ENCODE measurements around the gene GPR55. TPM values are rescaled to one million over a fixed set of nuclear protein-coding genes. Genes with fewer than 3 reads are reported as not detected.

GPR55 gene
- total RNA-seq, 1 experiment from 2014 or later: not detected

DNA sequence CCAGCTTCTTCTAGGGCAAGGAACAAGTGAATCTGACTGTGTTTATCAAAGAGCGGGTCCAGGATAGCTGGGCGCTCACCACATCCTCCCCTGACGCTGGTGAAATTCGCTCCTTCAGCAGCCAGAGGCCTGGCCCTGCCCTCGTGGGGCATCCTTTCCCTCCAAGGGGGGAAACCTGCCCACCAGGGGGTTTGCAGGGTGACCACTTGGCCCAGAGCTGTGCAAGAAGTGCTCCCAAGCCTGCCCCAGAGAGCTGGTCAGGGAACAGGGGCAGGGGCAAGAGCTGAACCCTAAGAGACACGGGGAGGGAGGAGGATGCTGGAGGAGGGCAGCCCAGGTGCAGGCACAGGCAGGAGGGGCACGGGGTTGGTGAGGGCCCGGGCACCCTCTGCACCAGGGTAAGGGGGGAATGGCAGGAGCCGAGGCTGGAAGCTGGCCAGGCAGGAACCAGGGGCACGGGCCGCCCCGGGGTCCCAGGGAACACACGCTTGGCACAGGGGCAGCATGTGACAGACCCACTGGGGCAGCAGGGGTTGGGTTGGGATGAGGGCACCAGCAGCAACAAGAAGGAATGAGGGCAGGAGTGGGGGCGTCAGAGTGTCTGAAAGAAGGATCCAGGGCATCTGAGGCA lies 2.8 kb upstream of the GPR55 start:
- no peaks in the 10 kb centered on the region for H3K36me3 Mint-ChIP-seq (ENCODE audit: insufficient read depth, unreplicated experiment)
- no peak overlapping the region for H3K4me3 Mint-ChIP-seq (ENCODE audit: unreplicated experiment)
- no peaks in the 10 kb centered on the region for H3K9me3 Mint-ChIP-seq (ENCODE audit: unreplicated experiment)
- BruUV-seq (replicated peaks): no TSS peak
- POLR2A ChIA-PET: no interaction called here
- H3K4me1 Mint-ChIP-seq (ENCODE audit: insufficient read depth, unreplicated experiment): peaks cover 12% of the 10 kb centered on the region
- TF ChIP-seq CTCF (IDR thresholded peaks at IDR 0.05; ENCODE audit: unreplicated experiment): no peak
- intact Hi-C loops (cut with micrococcal nuclease): no loop called here
- no peak for DNase-seq (ENCODE audit: unreplicated experiment)
- peaks cover 16% of the 10 kb centered on the region for H3K27me3 Mint-ChIP-seq (ENCODE audit: insufficient read depth, unreplicated experiment)
- CTCF ChIA-PET: interaction anchor here (0.6 to 0.9 kb wide), 2 partner anchors 26 to 94 kb away, joined by 3 read pairs; no protein-coding TSS in a partner anchor
- H3K27ac Mint-ChIP-seq (ENCODE audit: low read depth, unreplicated experiment): no peak overlapping the region

GRCh38 chr2:230925879-230926765 lies 1.1 kb upstream of the GPR55 start:
- DNase-seq (ENCODE audit: unreplicated experiment): no peak
- no TSS peak for BruUV-seq (replicated peaks)
- H3K27me3 Mint-ChIP-seq (ENCODE audit: insufficient read depth, unreplicated experiment): peaks cover 18% of the 10 kb centered on the region
- no peak for TF ChIP-seq CTCF (IDR thresholded peaks at IDR 0.05; ENCODE audit: unreplicated experiment)
- H3K4me3 Mint-ChIP-seq (ENCODE audit: unreplicated experiment): no peak overlapping the region
- H3K4me1 Mint-ChIP-seq (ENCODE audit: insufficient read depth, unreplicated experiment): no peaks in the 10 kb centered on the region
- ChIA-PET CTCF (interaction anchor here (0.6 to 1.1 kb wide), 3 partner anchors 7 to 62 kb away, joined by 3 to 6 read pairs (median 3); no protein-coding TSS in a partner anchor), POLR2A (no interaction called here)
- no peak overlapping the region for H3K27ac Mint-ChIP-seq (ENCODE audit: low read depth, unreplicated experiment)
- H3K9me3 Mint-ChIP-seq (ENCODE audit: unreplicated experiment): no peaks in the 10 kb centered on the region
- no peaks in the 10 kb centered on the region for H3K36me3 Mint-ChIP-seq (ENCODE audit: insufficient read depth, unreplicated experiment)
- intact Hi-C loops (cut with micrococcal nuclease): no loop called here

GRCh38 chr2:230925443-230925878 lies 419 bp upstream of the GPR55 start:
- POLR2A ChIA-PET: no interaction called here
- Mint-ChIP-seq H3K36me3 (ENCODE audit: insufficient read depth, unreplicated experiment) (no peaks in the 10 kb centered on the region), H3K4me1 (ENCODE audit: insufficient read depth, unreplicated experiment) (no peaks in the 10 kb centered on the region), H3K27ac (ENCODE audit: low read depth, unreplicated experiment) (no peak overlapping the region), H3K27me3 (ENCODE audit: insufficient read depth, unreplicated experiment) (peaks cover 23% of the 10 kb centered on the region), H3K4me3 (ENCODE audit: unreplicated experiment) (no peak overlapping the region), H3K9me3 (ENCODE audit: unreplicated experiment) (no peaks in the 10 kb centered on the region)
- intact Hi-C loops (cut with micrococcal nuclease): no loop called here
- CTCF ChIA-PET: interaction anchor here (0.6 to 1.3 kb wide), 6 partner anchors 8 to 127 kb away, joined by 3 to 6 read pairs (median 3); no protein-coding TSS in a partner anchor
- TF ChIP-seq CTCF (IDR thresholded peaks at IDR 0.05; ENCODE audit: unreplicated experiment): no peak
- BruUV-seq (replicated peaks): no TSS peak
- DNase-seq (ENCODE audit: unreplicated experiment): no peak

GRCh38 chr2:230924092-230924469 lies 961 bp downstream of the GPR55 start:
- POLR2A ChIA-PET: no interaction called here
- H3K9me3 Mint-ChIP-seq (ENCODE audit: unreplicated experiment): no peaks in the 10 kb centered on the region
- H3K27ac Mint-ChIP-seq (ENCODE audit: low read depth, unreplicated experiment): no peak overlapping the region
- CTCF ChIA-PET: interaction anchor here (1.3 kb wide), 1 partner anchor 9 kb away, joined by 4 read pairs; no protein-coding TSS in a partner anchor
- DNase-seq (ENCODE audit: unreplicated experiment): no peak
- TF ChIP-seq CTCF (IDR thresholded peaks at IDR 0.05; ENCODE audit: unreplicated experiment): no peak
- H3K36me3 Mint-ChIP-seq (ENCODE audit: insufficient read depth, unreplicated experiment): no peaks in the 10 kb centered on the region
- H3K4me1 Mint-ChIP-seq (ENCODE audit: insufficient read depth, unreplicated experiment): no peaks in the 10 kb centered on the region
- BruUV-seq (replicated peaks): no TSS peak
- peaks cover 37% of the 10 kb centered on the region for H3K27me3 Mint-ChIP-seq (ENCODE audit: insufficient read depth, unreplicated experiment)
- no peak overlapping the region for H3K4me3 Mint-ChIP-seq (ENCODE audit: unreplicated experiment)
- intact Hi-C loops (cut with micrococcal nuclease): no loop called here

Measured in MCF 10A (cell line).